ENCODE results near the gene CAMK2A. TPM values are rescaled to one million over a fixed set of nuclear protein-coding genes. Genes with fewer than 3 reads are reported as not detected.
"Not testable (repeated sequence)": the region's sequence is repeated elsewhere in the genome, so short reads cannot be mapped to it uniquely, and the experiment has no call there.

Gene CAMK2A
- total RNA-seq, 2 donors from 2014 or later: 0.23 to 0.29 TPM

DNA sequence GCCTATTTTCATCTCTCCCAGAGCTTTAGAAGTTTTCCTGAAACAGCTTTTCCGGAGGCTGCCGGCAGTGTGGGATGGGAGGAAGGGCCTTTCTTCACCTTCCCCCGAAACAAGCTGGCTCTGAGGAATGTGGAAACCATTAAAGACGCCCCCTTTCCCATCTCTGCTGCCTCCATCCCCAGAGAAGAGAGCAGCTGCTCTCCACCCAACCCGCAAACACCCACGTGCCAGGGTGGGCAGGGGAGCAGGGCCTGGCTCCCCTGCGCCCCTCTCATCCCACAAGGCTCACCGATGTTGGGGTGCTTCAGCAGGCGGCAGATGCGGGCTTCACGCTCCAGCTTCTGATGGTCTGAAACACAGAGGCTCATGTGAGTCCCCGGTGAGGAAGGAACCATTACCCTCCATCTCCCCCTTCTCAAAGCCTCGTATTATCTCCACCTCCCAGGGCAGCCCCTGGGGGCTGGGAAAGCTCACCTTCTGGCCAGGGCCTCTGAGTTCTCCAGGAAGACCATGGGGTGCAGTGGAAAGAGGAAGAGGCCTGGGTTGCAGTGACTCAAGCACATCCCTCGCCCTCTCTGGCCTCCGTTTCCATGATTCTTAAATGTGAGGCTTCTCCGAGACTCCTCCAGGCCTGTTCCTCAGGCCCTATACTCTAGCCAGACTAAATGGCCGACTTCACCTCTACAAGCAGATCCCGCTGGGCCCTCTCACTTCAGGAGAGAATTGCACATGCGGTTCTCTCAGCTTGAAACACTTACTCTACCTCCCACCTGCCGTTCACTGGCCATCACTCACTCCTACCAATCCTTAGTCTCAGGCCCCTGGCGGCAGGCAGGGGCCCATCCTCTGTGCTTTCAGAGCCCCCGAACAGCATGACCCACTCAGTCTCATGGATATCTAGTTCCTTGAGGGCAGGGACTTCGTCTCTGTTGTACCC lies 24.6 kb downstream of the CAMK2A start:
- no peak for DNase-seq (ENCODE audit: low spot score)
- intact Hi-C loops (cut with DNase I): loop anchor here in 1 of 2 donors (10.0 kb wide), 1 partner anchor 170 kb away; no protein-coding TSS in a partner anchor

DNA sequence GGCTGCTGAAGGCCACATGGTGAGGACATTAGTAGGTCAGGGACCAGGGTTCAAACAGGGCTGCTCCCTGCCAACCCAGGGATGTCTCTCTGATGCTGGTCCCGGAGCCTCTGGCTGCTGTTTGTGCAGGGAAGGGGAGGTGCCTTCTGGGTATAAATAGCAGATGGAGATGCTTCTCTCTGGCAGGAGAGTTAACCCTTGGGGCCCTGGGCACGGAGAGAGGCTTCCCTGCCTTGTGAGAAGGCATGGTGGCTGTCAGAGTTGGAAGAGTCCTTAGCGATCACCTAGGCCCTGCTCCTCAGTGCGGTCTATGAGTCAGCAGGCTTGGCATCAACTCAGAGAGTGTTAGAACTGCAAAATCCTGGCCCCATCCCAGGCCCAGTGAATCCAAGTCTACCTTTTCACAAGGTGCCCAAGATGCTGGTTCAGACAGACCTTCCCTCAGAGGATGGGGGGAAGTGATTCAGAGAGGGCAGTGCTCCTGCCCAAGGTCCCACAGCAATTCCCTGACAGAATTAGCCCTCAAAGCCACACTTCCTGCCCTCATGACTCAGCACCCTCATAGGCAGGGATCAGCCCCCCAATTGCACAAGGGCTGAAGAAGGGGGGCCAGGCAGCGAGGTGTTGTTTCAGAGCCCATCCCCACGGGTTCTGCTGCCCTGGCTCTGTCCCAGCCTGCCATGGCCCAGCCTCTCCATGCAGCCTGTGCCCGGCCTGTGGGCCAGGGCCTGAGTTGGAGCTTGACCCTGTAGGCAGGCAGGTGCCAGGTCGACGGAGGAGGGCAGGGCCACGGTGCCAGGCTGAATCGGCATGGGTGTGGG lies 25.6 kb downstream of the CAMK2A start:
- intact Hi-C loops (cut with DNase I): loop anchor here in 1 of 2 donors (10.0 kb wide), 1 partner anchor 171 kb away; no protein-coding TSS in a partner anchor
- DNase-seq (ENCODE audit: low spot score): no peak

DNA sequence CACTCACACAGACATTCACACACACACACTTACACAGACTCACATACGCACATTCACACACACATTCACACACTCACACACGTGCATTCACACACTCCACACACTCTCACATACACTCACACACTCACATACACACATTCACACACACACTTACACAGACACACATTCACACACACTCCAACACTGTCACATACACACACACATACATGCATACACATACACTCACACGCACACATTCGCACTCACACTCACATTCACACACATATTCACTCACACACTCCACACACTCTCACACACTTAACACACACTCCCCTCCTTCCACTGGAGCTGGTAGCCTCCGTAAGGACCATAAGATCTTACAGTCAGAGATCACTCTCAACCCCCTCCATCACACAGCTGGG lies 26.2 kb downstream of the CAMK2A start:
- intact Hi-C loops (cut with DNase I): loop anchor here in 1 of 2 donors (10.0 kb wide), 1 partner anchor 171 kb away; no protein-coding TSS in a partner anchor
- no peak for DNase-seq (ENCODE audit: low spot score)

DNA sequence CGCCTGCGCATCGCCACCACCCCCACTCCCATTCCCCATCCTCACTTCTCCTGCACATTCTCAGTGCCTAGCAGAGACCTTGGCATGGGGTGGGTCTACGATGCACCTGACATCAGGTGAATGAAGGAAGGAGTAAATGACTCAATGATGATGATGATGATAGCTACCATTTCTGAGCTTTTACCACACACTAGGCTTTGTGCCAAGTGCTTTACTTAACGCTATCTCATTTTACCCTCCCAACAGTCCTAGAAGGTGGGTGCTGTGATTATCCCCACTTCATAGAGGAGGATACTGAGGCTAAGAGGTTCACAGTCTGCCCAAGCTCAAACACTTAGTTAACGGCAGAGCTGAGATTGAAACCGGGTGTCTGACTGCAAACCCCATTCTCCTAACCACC lies 27.1 kb downstream of the CAMK2A start:
- intact Hi-C loops (cut with DNase I): loop anchor here in 1 of 2 donors (10.0 kb wide), 1 partner anchor 172 kb away; no protein-coding TSS in a partner anchor
- no peak for DNase-seq (ENCODE audit: low spot score)

DNA sequence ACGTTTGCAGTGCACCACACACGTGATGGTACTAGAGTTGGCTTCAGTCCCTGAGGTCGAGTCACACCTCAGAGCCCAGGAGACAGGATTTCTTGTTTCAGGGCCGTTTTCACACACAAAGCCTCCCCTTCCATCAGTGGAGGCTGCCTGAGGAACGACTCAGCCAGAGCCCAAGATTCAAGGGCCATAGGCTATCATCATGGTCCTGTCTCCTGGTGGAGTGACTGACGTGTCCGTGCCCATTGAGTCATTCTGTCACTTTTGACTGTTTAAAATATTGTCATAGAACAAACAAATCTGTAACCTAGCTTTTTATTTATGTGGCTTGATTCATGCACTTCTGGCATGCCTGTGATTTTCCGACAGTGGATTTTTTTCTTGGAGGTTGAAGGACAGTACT lies 28.3 kb downstream of the CAMK2A start:
- intact Hi-C loops (cut with DNase I): loop anchor here in 1 of 2 donors (10.0 kb wide), 1 partner anchor 174 kb away; no protein-coding TSS in a partner anchor
- DNase-seq (ENCODE audit: low spot score): no peak

DNA sequence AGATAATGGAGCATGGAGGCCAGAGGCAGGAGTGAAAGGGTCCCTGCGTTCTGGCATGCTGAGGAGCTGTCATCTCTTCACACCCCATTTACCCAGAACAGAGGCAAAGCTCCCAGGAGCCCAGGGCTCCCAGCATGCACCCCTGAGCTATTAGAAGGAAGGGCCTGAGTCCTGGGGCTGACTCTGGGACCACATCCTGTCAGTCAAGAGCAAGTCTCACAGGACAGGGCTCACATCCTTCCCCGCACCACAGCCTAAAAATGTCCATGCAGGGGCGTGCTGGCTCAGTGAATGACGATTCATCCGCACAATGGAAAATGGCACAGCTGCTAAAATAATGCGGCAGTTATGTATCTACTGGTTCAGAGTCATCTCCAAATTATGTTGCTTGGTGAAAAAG lies 31.4 kb downstream of the CAMK2A start:
- no peak for DNase-seq (ENCODE audit: low spot score)
- intact Hi-C loops (cut with DNase I): no loop called here

DNA sequence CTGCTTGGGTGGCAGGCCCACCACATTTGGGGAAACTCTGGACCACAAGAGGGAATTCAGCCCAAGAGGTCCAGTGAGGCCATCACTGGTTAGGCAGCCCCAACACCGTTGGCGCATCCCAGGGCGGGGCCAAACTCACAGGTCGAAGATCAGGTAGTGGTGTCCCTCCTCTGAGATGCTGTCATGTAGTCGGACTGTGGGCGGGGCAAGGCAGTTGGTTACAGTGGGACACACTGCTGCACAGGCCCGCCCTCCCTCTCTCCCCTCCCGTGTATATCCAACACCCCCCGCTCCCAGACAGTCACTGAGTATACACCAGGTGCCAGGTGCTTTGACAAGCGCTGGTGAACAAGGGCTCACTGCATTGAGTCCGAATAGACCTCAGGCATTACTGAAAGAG lies 32.1 kb downstream of the CAMK2A start:
- intact Hi-C loops (cut with DNase I): no loop called here
- DNase-seq (ENCODE audit: low spot score): no peak

DNA sequence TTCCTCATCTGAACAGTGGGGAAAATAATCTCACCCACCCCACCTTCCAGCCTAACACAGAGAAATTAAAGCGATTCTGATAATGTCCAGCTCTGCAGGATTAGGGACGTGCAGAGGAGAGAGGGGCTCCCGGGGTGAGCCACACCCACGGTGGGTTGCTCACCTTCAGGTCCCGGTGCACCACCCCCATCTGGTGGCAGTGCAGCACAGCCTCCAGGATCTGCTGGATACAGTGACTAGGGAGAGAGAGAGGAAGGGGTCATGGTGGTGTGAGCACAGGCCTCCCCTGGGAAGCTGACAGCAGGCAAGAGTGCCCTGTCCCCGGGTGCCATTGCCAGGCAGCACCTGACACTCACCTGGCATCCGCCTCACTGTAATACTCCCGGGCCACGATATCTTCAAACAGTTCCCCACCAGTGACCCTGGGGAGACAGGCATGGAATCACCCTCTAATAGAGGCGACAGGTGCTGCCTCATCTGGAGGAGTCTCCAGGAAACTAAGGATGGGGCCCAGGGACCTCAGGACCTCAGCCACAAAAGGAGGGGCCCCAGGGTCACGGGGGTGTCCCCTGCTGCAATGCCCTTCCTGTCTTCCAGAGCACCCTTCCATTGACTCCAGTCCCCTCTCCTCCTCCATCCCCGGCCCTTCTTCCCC lies 33.0 kb downstream of the CAMK2A start:
- DNase-seq (ENCODE audit: low spot score): no peak
- intact Hi-C loops (cut with DNase I): no loop called here

DNA sequence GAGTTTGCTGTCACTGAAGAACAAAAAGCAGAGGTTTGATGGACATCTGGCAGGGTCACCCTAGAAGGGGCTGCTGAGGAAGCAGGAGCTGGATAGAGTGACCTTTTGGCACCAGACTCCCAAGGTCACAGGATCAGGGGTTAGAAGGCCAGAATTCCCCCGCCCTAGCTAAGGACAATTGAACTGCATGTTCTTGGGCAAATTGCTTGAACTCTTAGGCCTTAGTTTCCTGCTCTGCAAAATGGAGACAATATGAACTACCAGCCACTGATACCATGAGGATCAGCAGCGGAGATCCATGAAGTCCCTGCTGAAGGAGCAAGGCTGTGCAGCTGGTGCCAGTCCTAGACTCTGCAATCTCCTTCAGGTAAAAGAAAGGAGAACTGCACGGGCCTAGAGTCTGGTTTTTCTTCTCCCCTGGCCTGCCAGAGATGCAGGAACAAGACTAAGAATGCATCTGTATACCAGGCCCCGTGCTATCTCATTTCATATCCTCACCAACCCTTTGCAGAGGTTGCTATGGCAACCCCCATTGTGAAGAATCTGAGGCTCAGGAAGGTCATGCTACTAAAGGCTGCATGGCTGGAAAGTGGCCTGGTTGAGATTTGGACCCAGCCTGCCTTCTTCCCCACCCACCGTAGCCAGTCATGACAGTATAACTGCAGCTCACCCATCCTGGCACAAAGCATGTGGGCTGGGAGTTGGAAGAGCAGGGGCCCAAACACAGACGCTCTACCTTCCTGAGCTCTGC lies 33.7 kb downstream of the CAMK2A start:
- intact Hi-C loops (cut with DNase I): no loop called here
- no peak for DNase-seq (ENCODE audit: low spot score)

DNA sequence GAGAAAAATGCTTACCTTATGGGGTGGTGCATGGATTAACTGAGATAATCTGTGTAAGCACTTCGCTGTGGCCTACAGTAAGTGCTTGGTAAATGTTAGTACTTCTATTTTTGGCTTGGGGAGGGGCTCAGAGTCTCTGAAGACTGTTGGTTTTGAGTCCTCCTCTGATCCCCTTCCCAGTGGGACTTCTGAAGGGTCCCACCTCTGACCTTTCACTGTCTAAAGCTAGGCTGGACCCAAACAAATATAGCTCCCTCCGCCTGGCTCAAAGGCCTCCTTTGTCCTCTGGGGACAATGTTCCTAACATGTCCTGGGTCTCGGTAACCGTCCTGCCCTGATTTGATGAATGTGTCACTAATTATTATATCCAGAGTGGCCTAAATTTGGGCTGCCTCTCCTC lies 34.8 kb downstream of the CAMK2A start:
- no peak for DNase-seq (ENCODE audit: low spot score)
- intact Hi-C loops (cut with DNase I): no loop called here

DNA sequence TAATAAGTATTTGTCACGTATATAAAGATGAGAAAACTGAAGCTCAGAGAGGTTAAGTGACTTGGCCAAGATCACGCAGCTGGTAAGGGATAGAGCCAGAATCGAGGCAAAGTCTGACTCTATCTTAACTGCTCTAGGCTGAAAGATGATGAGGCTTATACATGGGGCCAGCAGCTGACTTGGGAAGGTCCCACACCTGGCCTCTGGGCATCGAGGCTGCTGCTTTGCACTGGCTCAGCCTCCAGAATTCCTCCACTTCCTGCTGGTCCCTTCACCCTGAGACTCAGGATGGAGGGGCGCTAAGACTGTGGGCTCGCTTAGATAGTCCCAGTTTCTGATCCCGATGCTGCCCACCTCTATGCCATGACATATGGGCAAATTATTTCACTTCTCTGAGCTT lies 35.2 kb downstream of the CAMK2A start:
- intact Hi-C loops (cut with DNase I): no loop called here
- DNase-seq (ENCODE audit: low spot score): no peak

DNA sequence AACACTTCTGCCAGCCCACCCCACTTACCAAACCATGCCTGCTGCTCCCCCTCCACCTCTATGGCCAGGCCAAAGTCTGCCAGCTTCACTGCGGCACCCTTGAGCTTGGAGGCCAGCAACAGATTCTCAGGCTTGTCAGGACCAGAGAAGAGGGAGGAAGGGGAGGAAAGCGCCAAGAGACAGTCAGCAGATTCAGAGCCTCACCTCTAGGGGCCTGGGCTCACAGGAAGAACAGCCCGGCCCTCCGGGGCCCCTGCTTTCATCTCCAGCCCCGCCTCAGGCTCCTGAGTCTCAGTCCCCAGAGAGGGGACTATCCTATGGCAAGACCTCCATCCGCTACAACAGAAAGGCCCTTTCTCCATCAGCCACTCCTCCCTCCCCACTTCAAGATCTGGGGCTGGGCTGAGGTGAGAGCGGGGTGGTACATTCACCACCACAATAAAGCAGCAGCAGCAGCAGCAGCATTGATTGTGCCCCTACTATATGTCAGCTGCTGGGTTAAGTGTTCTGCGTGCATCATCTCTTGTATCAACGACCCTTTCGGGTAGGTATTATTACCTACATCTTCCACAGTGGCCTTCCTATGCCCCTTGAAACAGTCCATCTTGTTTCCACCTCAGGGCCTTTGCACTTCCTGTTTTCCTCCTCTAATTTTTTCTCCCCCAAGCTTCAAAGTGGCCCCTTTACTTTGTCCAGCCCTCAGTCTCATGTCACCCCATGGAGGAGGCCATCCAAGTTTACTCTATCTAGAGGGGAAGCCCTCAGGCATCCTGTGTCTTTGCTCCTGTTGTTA lies 36.0 kb downstream of the CAMK2A start:
- intact Hi-C loops (cut with DNase I): no loop called here
- DNase-seq (ENCODE audit: low spot score): no peak

DNA sequence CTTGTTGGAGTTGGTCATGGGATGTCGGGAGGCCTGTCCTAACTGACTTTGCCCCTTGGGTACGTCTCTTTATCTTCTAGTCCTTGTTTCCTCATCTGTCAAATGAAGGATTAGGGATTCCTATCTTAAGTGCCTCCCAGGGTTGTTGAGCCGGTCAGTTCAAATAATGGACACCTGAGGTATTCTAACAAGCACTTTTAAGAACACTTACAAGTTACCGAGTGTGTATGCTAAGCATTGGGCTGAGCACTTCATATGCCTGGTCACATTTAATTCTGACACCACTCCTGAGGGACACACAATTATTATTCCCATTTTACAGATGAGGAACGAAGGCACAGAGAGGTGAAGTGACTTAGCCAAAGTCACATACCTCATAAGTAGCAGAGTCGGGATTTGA lies 37.1 kb downstream of the CAMK2A start:
- intact Hi-C loops (cut with DNase I): no loop called here
- no peak for DNase-seq (ENCODE audit: low spot score)

DNA sequence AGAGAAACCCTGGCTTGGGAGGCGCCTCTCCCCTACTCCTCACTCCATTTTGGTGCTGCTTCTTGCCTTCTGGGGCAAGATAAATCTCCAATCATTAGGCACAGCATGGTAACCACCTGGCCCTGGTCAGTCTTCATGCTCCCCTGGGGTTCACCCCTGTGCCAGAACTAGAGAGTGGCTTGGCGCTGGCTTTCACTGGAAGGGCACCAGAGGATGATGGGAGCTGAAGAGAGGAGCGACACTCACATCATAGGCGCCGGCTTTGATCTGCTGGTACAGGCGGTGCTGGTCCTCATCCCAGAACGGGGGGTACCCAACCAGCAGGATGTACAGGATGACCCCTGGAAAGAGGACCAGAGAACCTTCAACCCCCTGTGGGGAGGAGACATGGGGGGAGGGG lies 38.1 kb downstream of the CAMK2A start:
- no peak for DNase-seq (ENCODE audit: low spot score)
- intact Hi-C loops (cut with DNase I): no loop called here

DNA sequence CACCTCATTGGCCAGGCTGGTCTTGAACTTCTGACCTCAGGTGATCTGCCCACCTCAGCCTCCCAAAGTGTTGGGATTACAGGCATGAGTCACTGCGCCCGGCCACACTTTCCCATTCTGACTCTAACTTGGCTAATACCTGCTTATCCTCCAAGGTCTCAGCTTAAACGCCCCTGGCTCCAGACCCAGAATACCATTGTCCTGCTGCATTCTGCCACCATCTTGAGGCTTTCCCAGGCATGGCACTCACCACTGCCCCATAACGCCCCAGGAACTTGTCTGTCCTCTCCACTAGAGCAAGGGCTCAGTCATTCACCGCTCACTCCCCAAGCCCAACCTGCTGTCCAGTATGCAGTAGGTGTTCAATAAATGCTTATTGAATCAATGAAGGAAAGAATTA lies 39.8 kb downstream of the CAMK2A start:
- intact Hi-C loops (cut with DNase I): no loop called here
- no peak for DNase-seq (ENCODE audit: low spot score)

DNA sequence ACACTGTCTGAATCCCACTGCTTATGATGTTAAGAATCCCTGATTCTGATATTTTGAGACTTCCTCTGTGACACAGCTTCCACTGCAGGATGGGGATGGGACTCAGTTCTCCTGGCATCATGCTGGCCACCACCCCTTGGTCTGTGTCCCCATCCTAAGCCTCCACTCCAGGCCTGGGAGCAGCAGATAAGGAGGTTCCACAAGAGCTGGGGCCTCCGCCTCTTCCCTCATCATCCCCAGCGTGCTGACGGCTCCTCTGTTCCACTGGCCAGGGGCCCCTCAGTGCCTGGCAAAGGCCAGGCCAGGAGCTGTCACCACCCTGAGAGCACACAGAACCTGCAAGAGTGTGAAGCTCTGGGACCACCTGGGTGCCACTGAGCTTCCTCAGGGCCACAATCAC lies 40.6 kb downstream of the CAMK2A start:
- intact Hi-C loops (cut with DNase I): no loop called here
- no peak for DNase-seq (ENCODE audit: low spot score)

DNA sequence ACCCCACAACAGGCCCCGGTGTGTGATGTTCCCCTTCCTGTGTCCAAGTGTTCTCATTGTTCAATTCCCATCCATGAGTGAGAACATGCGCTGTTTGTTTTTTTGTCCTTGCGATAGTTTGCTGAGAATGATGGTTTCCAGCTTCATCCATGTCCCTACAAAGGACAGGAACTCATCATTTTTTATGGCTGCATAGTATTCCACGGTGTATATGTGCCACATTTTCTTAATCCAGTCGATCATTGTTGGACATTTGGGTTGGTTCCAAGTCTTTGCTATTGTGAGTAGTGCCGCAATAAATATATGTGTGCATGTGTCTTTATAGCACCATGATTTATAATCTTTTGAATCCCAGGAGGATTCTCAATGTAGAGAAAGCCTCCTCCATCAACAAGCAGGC lies 41.1 kb downstream of the CAMK2A start:
- DNase-seq (ENCODE audit: low spot score); intact Hi-C loops (cut with DNase I): not testable (repeated sequence)

DNA sequence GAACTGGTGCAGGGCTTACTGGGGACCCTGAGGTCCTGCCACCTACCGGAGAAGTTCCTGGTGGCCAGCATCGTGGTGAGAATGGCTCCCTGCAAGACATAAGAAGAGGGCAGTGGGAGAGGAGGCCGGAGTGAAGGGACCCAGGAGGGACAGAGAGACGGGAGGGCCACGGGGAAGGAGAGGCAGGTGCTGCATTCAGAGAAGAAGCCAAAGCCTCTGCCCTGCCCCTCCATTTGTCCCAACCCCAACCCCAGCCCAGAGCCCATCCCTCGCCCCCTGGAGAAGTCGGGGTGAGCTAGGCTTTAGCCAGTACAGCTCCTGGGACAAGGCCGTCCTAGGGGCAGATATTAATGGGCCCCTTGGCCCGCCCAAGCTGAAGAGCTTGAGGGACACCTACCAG lies 41.8 kb downstream of the CAMK2A start:
- intact Hi-C loops (cut with DNase I): no loop called here

More for the DNA sequence above, 41.8 kb downstream of the CAMK2A start:
- no peak for DNase-seq (ENCODE audit: low spot score)

All from posterior vena cava (tissue), 2 donors.